Hematopoietic multipotent progenitor cell (in vitro differentiated cells): ENCODE results near the gene DLL3. TPM values are rescaled to one million over a fixed set of nuclear protein-coding genes. Genes with fewer than 3 reads are reported as not detected.
"Not testable (repeated sequence)": the region's sequence is repeated elsewhere in the genome, so short reads cannot be mapped to it uniquely, and the experiment has no call there.

Source experiments
- DNase-seq, 3 donors: peaks; one replicate each; pipeline ENCODE4 v3.0.0-alpha.2; 2011 to 2015; ENCODE audit warnings: low read depth in 2 of 3, low spot score in 2 of 3
- total RNA-seq: library from RNA; depleted of rRNA; stranded (reverse); fragments of >200 nt; gene quantifications from one replicate; pipeline ENCODE4 v1.2.3, GENCODE V29; 2012

DLL3 gene, protein sequence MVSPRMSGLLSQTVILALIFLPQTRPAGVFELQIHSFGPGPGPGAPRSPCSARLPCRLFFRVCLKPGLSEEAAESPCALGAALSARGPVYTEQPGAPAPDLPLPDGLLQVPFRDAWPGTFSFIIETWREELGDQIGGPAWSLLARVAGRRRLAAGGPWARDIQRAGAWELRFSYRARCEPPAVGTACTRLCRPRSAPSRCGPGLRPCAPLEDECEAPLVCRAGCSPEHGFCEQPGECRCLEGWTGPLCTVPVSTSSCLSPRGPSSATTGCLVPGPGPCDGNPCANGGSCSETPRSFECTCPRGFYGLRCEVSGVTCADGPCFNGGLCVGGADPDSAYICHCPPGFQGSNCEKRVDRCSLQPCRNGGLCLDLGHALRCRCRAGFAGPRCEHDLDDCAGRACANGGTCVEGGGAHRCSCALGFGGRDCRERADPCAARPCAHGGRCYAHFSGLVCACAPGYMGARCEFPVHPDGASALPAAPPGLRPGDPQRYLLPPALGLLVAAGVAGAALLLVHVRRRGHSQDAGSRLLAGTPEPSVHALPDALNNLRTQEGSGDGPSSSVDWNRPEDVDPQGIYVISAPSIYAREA
- total RNA-seq, result 0.27 TPM

DNA sequence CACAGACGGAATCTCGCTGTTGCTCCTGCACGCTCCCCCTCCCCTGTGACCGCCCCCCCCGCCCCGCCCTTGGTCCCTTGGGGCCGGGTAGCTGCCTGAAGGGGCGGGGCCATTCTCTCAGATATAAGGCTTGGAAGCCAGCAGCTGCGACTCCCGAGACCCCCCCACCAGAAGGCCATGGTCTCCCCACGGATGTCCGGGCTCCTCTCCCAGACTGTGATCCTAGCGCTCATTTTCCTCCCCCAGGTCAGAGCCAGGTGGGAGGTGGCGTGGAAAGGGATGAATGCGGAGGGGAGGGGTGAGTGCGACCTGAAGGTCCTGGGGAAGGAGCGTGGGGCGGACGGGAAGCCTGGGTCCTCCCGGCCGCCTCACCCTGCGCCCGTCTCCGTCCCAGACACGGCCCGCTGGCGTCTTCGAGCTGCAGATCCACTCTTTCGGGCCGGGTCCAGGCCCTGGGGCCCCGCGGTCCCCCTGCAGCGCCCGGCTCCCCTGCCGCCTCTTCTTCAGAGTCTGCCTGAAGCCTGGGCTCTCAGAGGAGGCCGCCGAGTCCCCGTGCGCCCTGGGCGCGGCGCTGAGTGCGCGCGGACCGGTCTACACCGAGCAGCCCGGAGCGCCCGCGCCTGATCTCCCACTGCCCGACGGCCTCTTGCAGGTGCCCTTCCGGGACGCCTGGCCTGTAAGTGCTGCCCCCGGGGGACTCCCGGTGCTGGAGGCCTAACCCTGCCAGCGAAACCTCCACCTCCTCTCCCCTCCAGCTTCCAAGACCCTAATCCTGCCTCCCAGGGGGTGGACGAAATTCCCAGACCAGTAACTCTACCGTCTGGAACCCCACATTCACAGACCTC, at the start of gene DLL3:
Gene DLL3 (plus strand): TSS at position 150 of the 845 bp plus-strand sequence. CDS start 28 bp downstream, at position 178.
- DNase-seq, result no peak

GRCh38 chr19:39449116-39449797, 49.5 kb upstream of the DLL3 start:
- DNase-seq, result no peak

GRCh38 chr19:39451257-39451656, 47.5 kb upstream of the DLL3 start:
- not testable (repeated sequence) for DNase-seq

GRCh38 chr19:39463403-39463802, 35.3 kb upstream of the DLL3 start:
- no peak for DNase-seq

GRCh38 chr19:39465956-39466747, 32.6 kb upstream of the DLL3 start:
- DNase-seq, result no peak

DNA sequence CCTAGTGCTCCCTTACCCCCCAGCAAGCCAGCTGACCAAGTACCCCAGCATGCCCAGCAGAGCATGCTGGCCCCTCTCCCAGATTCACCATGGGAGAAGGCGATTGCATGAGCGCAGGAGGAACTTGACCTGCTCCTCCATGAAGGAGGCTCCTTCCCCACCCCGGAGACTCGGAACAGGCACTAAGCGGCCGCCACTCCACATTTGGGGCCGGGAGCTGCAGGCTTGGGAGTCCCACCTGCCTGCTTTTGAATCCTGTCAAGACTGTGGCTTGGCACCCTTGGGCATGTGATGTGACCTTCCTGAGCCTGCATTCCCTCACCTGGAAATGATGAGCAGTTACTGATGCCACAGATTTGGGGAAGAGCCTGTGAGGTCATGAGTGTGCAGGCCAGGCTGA, 30.8 kb upstream of the DLL3 start:
- DNase-seq, result no peak

DNA sequence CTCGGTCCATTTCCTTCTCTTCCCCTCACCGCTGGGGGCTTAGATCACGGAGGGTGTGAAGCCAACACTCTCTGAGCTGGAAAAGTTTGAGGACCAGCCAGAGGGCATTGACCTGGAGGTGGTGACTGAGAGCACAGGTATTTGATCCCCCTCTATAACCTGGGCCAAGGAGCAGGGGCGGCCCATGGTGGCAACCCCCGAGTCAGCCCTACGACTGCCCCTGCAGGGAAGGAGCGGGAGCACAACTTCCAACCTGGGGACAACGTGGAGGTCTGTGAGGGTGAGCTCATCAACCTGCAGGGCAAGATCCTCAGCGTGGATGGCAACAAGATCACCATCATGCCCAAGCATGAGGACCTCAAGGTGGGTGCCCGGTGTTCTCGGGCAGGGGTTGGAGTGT, 29.7 kb upstream of the DLL3 start:
- no peak for DNase-seq

GRCh38 chr19:39469567-39469966, 29.2 kb upstream of the DLL3 start:
- DNase-seq, result no peak

DNA sequence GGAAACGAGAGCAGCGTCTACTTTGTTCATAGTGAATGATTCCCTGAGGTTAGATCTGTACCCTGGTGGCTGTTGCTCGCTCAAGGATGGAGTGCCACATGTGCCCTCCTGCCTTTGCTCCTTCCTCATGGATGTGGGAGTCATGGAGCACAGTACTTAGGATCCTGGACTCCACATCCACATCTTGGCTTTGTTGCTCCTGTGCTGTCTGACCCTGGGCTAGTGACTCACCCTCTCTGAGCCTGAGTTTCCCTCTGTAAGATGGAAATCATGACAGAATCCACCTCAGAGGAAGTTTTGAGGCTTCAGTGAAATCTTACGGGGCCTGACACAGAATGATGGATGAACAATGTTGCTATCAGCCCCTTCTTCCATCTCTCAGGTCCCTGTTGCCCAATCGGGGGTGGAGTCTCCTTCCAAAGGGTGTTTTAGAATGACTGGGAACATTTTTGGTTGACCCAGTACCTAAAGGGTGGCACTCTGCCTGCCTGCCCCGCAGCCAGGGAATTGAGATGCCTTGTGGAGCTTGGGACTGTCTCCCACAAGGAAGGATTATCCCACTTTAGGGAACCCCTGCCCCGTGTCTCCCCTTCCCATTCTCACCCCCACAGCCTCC, 27.9 kb upstream of the DLL3 start:
- DNase-seq, result no peak

GRCh38 chr19:39471756-39472536, 26.8 kb upstream of the DLL3 start:
- DNase-seq, result no peak

GRCh38 chr19:39472746-39473442, 25.9 kb upstream of the DLL3 start:
- DNase-seq, result no peak

DNA sequence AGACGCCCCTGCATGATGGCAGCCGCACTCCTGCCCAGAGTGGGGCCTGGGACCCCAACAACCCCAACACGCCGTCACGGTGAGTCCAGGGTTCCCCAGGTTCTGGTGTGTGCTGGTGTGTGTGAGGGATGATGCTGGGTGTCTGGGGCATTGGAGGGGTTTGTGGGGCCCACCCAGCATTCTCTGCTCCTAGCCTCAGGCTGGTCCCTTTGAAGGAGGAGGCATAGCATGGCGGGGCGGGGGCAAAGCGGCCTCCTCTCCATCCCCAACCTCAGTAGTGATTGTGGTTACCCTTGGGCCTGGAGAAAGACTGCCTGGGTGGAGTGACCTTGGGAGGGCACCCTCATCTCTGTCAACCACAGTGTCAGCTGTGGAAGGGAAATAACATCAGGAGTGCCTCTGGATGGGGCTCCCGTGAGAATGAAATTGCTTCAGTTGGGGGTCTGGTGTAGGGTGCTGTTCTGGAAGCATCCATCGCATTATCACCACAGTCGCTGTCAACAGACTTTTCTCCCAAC, 25.2 kb upstream of the DLL3 start:
- no peak for DNase-seq

GRCh38 chr19:39474139-39474620, 24.6 kb upstream of the DLL3 start:
- DNase-seq, result peak; percentile 54 to 73 (median 64)

- no peak for DNase-seq
These were observed 23.0 kb upstream of the DLL3 start for GRCh38 chr19:39475748-39476147.

- not testable (repeated sequence) for DNase-seq
These were observed 19.4 kb upstream of the DLL3 start for GRCh38 chr19:39479319-39479801.

DNA sequence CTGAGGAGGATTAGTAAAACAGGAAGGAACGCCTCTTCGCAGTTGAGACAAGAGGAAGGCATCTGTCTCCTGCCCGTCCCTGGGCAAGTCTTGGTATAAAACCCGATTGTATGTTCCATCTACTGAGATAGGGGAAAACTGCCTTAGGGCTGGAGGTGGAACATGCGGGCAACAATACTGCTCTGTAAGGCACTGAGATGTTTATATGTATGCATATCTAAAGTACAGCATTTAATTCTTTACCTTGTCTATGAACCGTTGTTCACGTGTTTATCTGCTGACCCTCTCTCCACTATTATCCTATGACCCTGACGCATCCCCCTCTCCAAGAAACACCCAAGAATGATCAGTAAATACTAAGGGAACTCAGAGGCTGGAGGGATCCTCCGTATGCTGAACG, 18.8 kb upstream of the DLL3 start:
- DNase-seq, result no peak

- DNase-seq, result peak; percentile 85 to 98 (median 95)
These were observed 18.2 kb upstream of the DLL3 start, which contains the start of gene TIMM50 for GRCh38 chr19:39480337-39481228. Gene TIMM50, plus strand, starts transcription at chr19:39480838. Its CDS starts 16 bp downstream, at chr19:39480854.
